H1 (cell line): ENCODE measurements around the gene EPHB3. TPM values are rescaled to one million over a fixed set of nuclear protein-coding genes. Genes with fewer than 3 reads are reported as not detected.

Experiments used
- CTCF ChIA-PET: fragments of 300-600 bp; sonication (Branson Sonifier 250); formaldehyde crosslinking; loops from one replicate; lab custom pipeline; 2021; ENCODE audit not compliant: partially characterized antibody; lab: Charles Lee
- POLR2A ChIA-PET: fragments of 300-600 bp; sonication (Branson Sonifier 250); formaldehyde crosslinking; loops from one replicate; lab custom pipeline; 2021; ENCODE audit warnings: inconsistent platforms; ENCODE audit not compliant: partially characterized antibody; lab: Charles Lee
- DNase-seq, 2 experiments: peaks; one replicate each; pipeline versions ENCODE4 v3.0.0 to v3.0.0-alpha.2; 2010 to 2022; ENCODE audit warnings: low spot score in 2 of 2, low read depth in 1 of 2, mixed read lengths in 1 of 2
- FAIRE-seq: peaks from 2 replicates; lab custom pipeline; 2011; peaks lifted over from hg19 to GRCh38; lab: Jason Lieb, UNC
- H2AFZ ChIP-seq: 2 replicates; pipeline ENCODE4 v1.8.1; 2012; ENCODE audit warnings: low read length, inconsistent platforms
- H2AK5ac ChIP-seq: 2 replicates; pipeline ENCODE4 v1.6.1; 2013; ENCODE audit warnings: low read depth, low read length
- H2BK120ac ChIP-seq: replicated peaks from 2 replicates; pipeline ENCODE3; 2013; ENCODE audit warnings: low read depth, low read length, inconsistent platforms
- H2BK12ac ChIP-seq: 2 replicates; pipeline ENCODE4 v1.6.1; 2013; ENCODE audit warnings: low read depth, low read length
- H2BK15ac ChIP-seq: 2 replicates; pipeline ENCODE4 v1.6.1; 2013; ENCODE audit warnings: low read length
- H2BK20ac ChIP-seq: 2 replicates; pipeline ENCODE4 v1.6.1; 2013; ENCODE audit warnings: low read length
- H2BK5ac ChIP-seq: 2 replicates; pipeline ENCODE4 v1.6.1; 2013; ENCODE audit warnings: low read depth, low read length
- H3K14ac ChIP-seq: 2 replicates; pipeline ENCODE4 v1.6.1; 2013; ENCODE audit warnings: inconsistent platforms; ENCODE audit not compliant: insufficient read length
- H3K18ac ChIP-seq: 2 replicates; pipeline ENCODE4 v1.6.1; 2013; ENCODE audit warnings: low read length; ENCODE audit errors: extremely low read depth
- H3K23ac ChIP-seq: 2 replicates; pipeline ENCODE4 v1.6.1; 2013; ENCODE audit warnings: inconsistent platforms; ENCODE audit not compliant: insufficient read length
- H3K23me2 ChIP-seq: 2 replicates; pipeline ENCODE4 v1.6.1; 2013; ENCODE audit warnings: low read depth, low read length
- H3K27ac ChIP-seq: 2 replicates; pipeline ENCODE4 v1.6.1; 2011; ENCODE audit warnings: low read depth, low read length, inconsistent platforms
- H3K27me3 ChIP-seq, 4 experiments: replicated peaks in 1 of 4; 1 replicate in 1 of 4; 2 replicates in 3 of 4; pipeline versions ENCODE4 v1.6.1 to v1.8.1; 2011 to 2013; ENCODE audit warnings: low read length in 3 of 4, mild to moderate bottlenecking in 3 of 4, inconsistent platforms in 2 of 4, mixed read lengths in 2 of 4, moderate library complexity in 1 of 4; ENCODE audit not compliant: control insufficient read depth in 3 of 4, insufficient read depth in 3 of 4; ENCODE audit errors: extremely low read depth in 1 of 4
- H3K36me3 ChIP-seq, 4 experiments: 2 replicates each; pipeline versions ENCODE4 v1.6.1 to v1.8.1; 2011 to 2013; ENCODE audit warnings: mild to moderate bottlenecking in 4 of 4, low read length in 3 of 4, moderate library complexity in 2 of 4, control low read depth in 1 of 4, inconsistent platforms in 1 of 4; ENCODE audit not compliant: insufficient read depth in 4 of 4, control insufficient read depth in 2 of 4
- H3K4ac ChIP-seq: replicated peaks from 2 replicates; pipeline ENCODE3; 2013; ENCODE audit warnings: low read length, low read depth, mixed read lengths, inconsistent platforms; ENCODE audit not compliant: insufficient read length
- H3K4me1 ChIP-seq, 4 experiments: replicated peaks in 1 of 4; 1 replicate in 1 of 4; 2 replicates in 3 of 4; pipeline versions ENCODE4 v1.6.1 to v1.8.1; 2011 to 2013; ENCODE audit warnings: low read length in 3 of 4, inconsistent platforms in 2 of 4, mixed read lengths in 1 of 4; ENCODE audit not compliant: insufficient read depth in 4 of 4, control insufficient read depth in 3 of 4
- H3K4me2 ChIP-seq, 2 experiments: 2 replicates each; pipeline versions ENCODE4 v1.6.1 to v1.8.1; 2011 to 2013; ENCODE audit warnings: low read depth in 2 of 2, low read length in 2 of 2, control low read depth in 1 of 2, inconsistent platforms in 1 of 2, mild to moderate bottlenecking in 1 of 2; ENCODE audit not compliant: insufficient read depth in 1 of 2
- H3K4me3 ChIP-seq, 4 experiments: fragments of 200-600, 300-600 bp in 1 of 4; sonication (generic), shearing (Covaris generic), sonication (Bioruptor Twin) in 1 of 4; 2 replicates each; pipeline versions ENCODE4 v1.5.1 to v1.8.1; 2011 to 2016; ENCODE audit warnings: low read length in 4 of 4, low read depth in 3 of 4, control low read depth in 2 of 4, inconsistent platforms in 2 of 4, mild to moderate bottlenecking in 2 of 4, mixed read lengths in 1 of 4, moderate library complexity in 1 of 4; ENCODE audit not compliant: insufficient read depth in 2 of 4; ENCODE audit errors: extremely low read depth in 1 of 4
- H3K56ac ChIP-seq: replicated peaks from 2 replicates; pipeline ENCODE3; 2013; ENCODE audit warnings: low read depth, mild to moderate bottlenecking, mixed read lengths, low read length, inconsistent platforms; ENCODE audit not compliant: insufficient read length
- H3K79me1 ChIP-seq: 2 replicates; pipeline ENCODE4 v1.6.1; 2013; ENCODE audit warnings: low read depth, low read length, control low read depth
- H3K79me2 ChIP-seq, 2 experiments: 2 replicates each; pipeline versions ENCODE4 v1.6.1 to v1.8.1; 2012 to 2013; ENCODE audit warnings: low read length in 2 of 2, mild to moderate bottlenecking in 2 of 2, inconsistent platforms in 1 of 2; ENCODE audit not compliant: insufficient read depth in 2 of 2, control insufficient read depth in 1 of 2
- H3K9ac ChIP-seq, 4 experiments: replicated peaks in 1 of 4; 1 replicate in 1 of 4; 2 replicates in 3 of 4; pipeline versions ENCODE4 v1.6.1 to v1.8.1; 2011 to 2013; ENCODE audit warnings: low read depth in 3 of 4, low read length in 3 of 4, control low read depth in 2 of 4, mild to moderate bottlenecking in 2 of 4, moderate library complexity in 2 of 4, inconsistent platforms in 1 of 4; ENCODE audit errors: extremely low read depth in 1 of 4
- H3K9me3 ChIP-seq, 2 experiments: 2 replicates each; pipeline versions ENCODE4 v1.6.1 to v1.8.1; 2012 to 2013; ENCODE audit warnings: mild to moderate bottlenecking in 2 of 2, moderate library complexity in 2 of 2, control low read depth in 1 of 2, inconsistent platforms in 1 of 2, low read depth in 1 of 2, low read length in 1 of 2, mixed read lengths in 1 of 2; ENCODE audit not compliant: insufficient read depth in 2 of 2
- H4K20me1 ChIP-seq, 2 experiments: replicated peaks in 1 of 2; 2 replicates each; pipeline versions ENCODE3 to v1.8.1; 2011 to 2013; ENCODE audit warnings: inconsistent platforms in 2 of 2, low read length in 2 of 2, mild to moderate bottlenecking in 1 of 2; ENCODE audit not compliant: insufficient read depth in 2 of 2, control insufficient read depth in 1 of 2
- H4K5ac ChIP-seq: 2 replicates; pipeline ENCODE4 v1.6.1; 2013; ENCODE audit warnings: low read length, low read depth, mixed read lengths, inconsistent platforms; ENCODE audit not compliant: insufficient read length
- H4K8ac ChIP-seq: 2 replicates; pipeline ENCODE4 v1.8.0; 2013; ENCODE audit warnings: mild to moderate bottlenecking, moderate library complexity, low read length, inconsistent platforms; ENCODE audit not compliant: insufficient read depth; ENCODE audit errors: extremely low read depth
- H4K91ac ChIP-seq: replicated peaks from 2 replicates; pipeline ENCODE3; 2013; ENCODE audit warnings: low read length, mixed read lengths, inconsistent platforms; ENCODE audit not compliant: insufficient read length
- BACH1 ChIP-seq: IDR thresholded peaks from 2 replicates; pipeline ENCODE4 v1.6.1; 2012; ENCODE audit warnings: low read length, improper control_type of control experiment
- FOSL1 ChIP-seq: IDR thresholded peaks from 2 replicates; pipeline ENCODE4 v1.6.1; 2011; ENCODE audit warnings: mild to moderate bottlenecking, low read depth, low read length, moderate library complexity; ENCODE audit not compliant: insufficient read depth
- GABPA ChIP-seq: IDR thresholded peaks from 2 replicates; pipeline ENCODE4 v1.6.1; 2011; ENCODE audit warnings: mild to moderate bottlenecking, low read length, moderate library complexity, borderline replicate concordance; ENCODE audit not compliant: insufficient read depth
- MAFK ChIP-seq: IDR thresholded peaks from 2 replicates; pipeline ENCODE4 v1.6.1; 2012; ENCODE audit warnings: low read depth, mild to moderate bottlenecking, improper control_type of control experiment, low read length
- POLR2A ChIP-seq, 2 experiments: IDR thresholded peaks; 1 replicate in 1 of 2; 2 replicates in 1 of 2; pipeline ENCODE4 v1.6.1; 2011; ENCODE audit warnings: low read depth in 2 of 2, low read length in 2 of 2, mild to moderate bottlenecking in 2 of 2; ENCODE audit errors: control extremely low read depth in 1 of 2
- POU5F1 ChIP-seq: IDR thresholded peaks from 2 replicates; pipeline ENCODE4 v1.6.1; 2011; ENCODE audit warnings: low read depth, mild to moderate bottlenecking, low read length, moderate library complexity
- RBBP5 ChIP-seq: IDR thresholded peaks from 2 replicates; pipeline ENCODE4 v1.7.1; 2012; ENCODE audit warnings: low read depth, mild to moderate bottlenecking, inconsistent platforms, low read length, moderate library complexity, borderline replicate concordance
- SP4 ChIP-seq: IDR thresholded peaks from 2 replicates; pipeline ENCODE4 v1.6.1; 2012; ENCODE audit warnings: low read length, inconsistent platforms
- TBP ChIP-seq: IDR thresholded peaks from 2 replicates; pipeline ENCODE4 v1.6.1; 2011; ENCODE audit warnings: low read depth, low read length, improper control_type of control experiment
- WGBS, 2 experiments: shearing (Covaris generic) in 1 of 2; methylation state at CpG; one replicate each; pipeline versions ENCODE4 v1.1.6 to v1.1.7; 2013 to 2015; ENCODE audit warnings: low lambda C conversion rate in 2 of 2, mixed read lengths in 2 of 2, inconsistent platforms in 1 of 2, low coverage in 1 of 2, missing lambda C conversion rate in 1 of 2; ENCODE audit not compliant: insufficient replicate concordance in 2 of 2, insufficient coverage in 1 of 2, insufficient read length in 1 of 2; ENCODE audit errors: extremely low coverage in 1 of 2, missing lambda C conversion rate in 1 of 2; 5-methylcytosine and 5-hydroxymethylcytosine counted together
- polyA plus RNA-seq, 7 experiments: library from polyadenylated mRNA; depleted of rRNA in 3 of 7; stranded (reverse) in 5 of 7; unstranded in 2 of 7; fragments of >200 nt in 5 of 7; fragments of 200-250 nt in 2 of 7; gene quantifications; 1 replicate in 5 of 7; 2 replicates in 1 of 7; 4 replicates in 1 of 7; pipeline versions ENCODE4 v1.2.1 to v1.2.3, GENCODE V29; 2011 to 2013; ENCODE audit warnings: missing spikeins in 2 of 7, mixed read lengths in 2 of 7
- total RNA-seq: library from RNA; stranded (reverse); fragmentation: NEBNext Ultra II Directional; extraction: Animal tissue kit (Norgen Biotek cat#: 25700); gene quantifications from 2 replicates; pipeline ENCODE4 v1.2.1, GENCODE V29; 2021
- TF ChIP-seq, protein P1 (sequence below), 3 experiments: IDR thresholded peaks; 1 replicate in 2 of 3; 2 replicates in 1 of 3; pipeline versions ENCODE4 v1.5.1 to v1.6.1; 2011; ENCODE audit warnings: low read length in 3 of 3, mild to moderate bottlenecking in 3 of 3, inconsistent platforms in 2 of 3, low read depth in 1 of 3, moderate library complexity in 1 of 3; ENCODE audit not compliant: insufficient read depth in 1 of 3; ENCODE audit errors: control extremely low read depth in 1 of 3

EPHB3 gene
- total and polyA plus RNA-seq, 2 of the 8 experiments (the other 6 are each of a cell fraction or from before 2014, with no cell fraction given), result 0.41 to 0.91 TPM

DNA sequence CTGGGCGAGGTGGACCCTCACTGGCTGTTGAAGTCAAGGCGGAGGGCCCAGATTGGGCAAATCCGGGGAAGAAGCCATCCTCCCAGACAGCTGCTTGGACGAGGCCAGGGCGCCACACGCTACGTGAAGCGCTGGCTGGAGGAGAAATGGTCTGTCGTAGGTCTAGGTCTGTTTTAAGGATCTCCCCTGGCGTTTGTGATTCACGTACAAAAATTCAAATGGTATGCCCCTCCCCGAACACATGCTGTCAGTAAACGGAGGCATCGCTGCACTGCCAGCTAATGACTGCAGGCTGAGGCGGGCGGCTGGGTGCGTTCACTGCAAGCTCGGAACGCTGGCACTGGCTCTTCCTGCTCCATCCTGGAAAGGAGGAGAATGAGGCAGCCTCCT lies 69.9 kb downstream of the EPHB3 start:
- Histone ChIP-seq H2BK120ac (no peak overlapping the region), H3K56ac (no peak overlapping the region), H2BK12ac (no peak overlapping the region), H3K4ac (no peak overlapping the region), H4K8ac (no peak overlapping the region), H2BK15ac (no peak overlapping the region), H3K9me3 (no peaks in the 10 kb centered on the region), H3K4me3 (no peak overlapping the region), H4K20me1 (no peaks in the 10 kb centered on the region), H4K91ac (no peak overlapping the region), H3K18ac (no peak overlapping the region), H2AFZ (no peak overlapping the region), H3K4me2 (no peak overlapping the region), H3K27me3 (peaks cover 0 to 5% (median 0%) of the 10 kb centered on the region in 4 experiments; a peak in 1 of 7 replicates), H3K9ac (no peak overlapping the region), H3K23ac (no peak overlapping the region), H3K36me3 (no peaks in the 10 kb centered on the region), H2AK5ac (no peak overlapping the region), H3K23me2 (no peaks in the 10 kb centered on the region; the same call in 1 of the 2 replicates), H4K5ac (no peak overlapping the region), H3K79me1 (no peaks in the 10 kb centered on the region), H2BK5ac (no peak overlapping the region), H2BK20ac (no peak overlapping the region), H3K14ac (no peak overlapping the region), H3K4me1 (peaks cover 0 to 27% (median 15%) of the 10 kb centered on the region in 4 experiments; a peak in 6 of 7 replicates), H3K27ac (no peak overlapping the region), H3K79me2 (no peaks in the 10 kb centered on the region)
- DNase-seq (no peak), FAIRE-seq (no peak)
- CTCF ChIA-PET, result interaction anchor here (1.1 to 2.8 kb wide), 6 partner anchors 28 to 110 kb away, joined by 3 to 12 read pairs (median 3); partner anchors contain the start of genes EPHB3 and MAGEF1
- WGBS, 2 experiments, result 89% methylated on average over 19 of the region's 19 CpGs; no CpG with 5 or more reads in 1 of the 2 experiments
- POLR2A ChIA-PET, result interaction anchor here (0.6 to 1.2 kb wide), 3 partner anchors 11 to 998 kb away, joined by 3 to 4 read pairs (median 3); no protein-coding TSS in a partner anchor
- TF ChIP-seq POLR2A (IDR thresholded peaks at IDR 0.05; ENCODE audit: control extremely low read depth in 1 of 2, low read depth in 2 of 2, low read length in 2 of 2) (no peak), SP4 (no peak), TBP (no peak), POU5F1 (no peak), BACH1 (no peak), GABPA (no peak), RBBP5 (no peak), FOSL1 (no peak), MAFK (no peak)
- TF ChIP-seq, protein P1, sequence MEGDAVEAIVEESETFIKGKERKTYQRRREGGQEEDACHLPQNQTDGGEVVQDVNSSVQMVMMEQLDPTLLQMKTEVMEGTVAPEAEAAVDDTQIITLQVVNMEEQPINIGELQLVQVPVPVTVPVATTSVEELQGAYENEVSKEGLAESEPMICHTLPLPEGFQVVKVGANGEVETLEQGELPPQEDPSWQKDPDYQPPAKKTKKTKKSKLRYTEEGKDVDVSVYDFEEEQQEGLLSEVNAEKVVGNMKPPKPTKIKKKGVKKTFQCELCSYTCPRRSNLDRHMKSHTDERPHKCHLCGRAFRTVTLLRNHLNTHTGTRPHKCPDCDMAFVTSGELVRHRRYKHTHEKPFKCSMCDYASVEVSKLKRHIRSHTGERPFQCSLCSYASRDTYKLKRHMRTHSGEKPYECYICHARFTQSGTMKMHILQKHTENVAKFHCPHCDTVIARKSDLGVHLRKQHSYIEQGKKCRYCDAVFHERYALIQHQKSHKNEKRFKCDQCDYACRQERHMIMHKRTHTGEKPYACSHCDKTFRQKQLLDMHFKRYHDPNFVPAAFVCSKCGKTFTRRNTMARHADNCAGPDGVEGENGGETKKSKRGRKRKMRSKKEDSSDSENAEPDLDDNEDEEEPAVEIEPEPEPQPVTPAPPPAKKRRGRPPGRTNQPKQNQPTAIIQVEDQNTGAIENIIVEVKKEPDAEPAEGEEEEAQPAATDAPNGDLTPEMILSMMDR (IDR thresholded peaks at IDR 0.05; ENCODE audit: control extremely low read depth in 1 of 3, insufficient read depth in 1 of 3, low read depth in 1 of 3, low read length in 3 of 3), result no peak
